HepG2 (cell line): ENCODE measurements around the gene TP53I3. TPM values are rescaled to one million over a fixed set of nuclear protein-coding genes. Genes with fewer than 3 reads are reported as not detected.

Experiments
- ARHGAP35 ChIP-seq: sonication (generic); formaldehyde crosslinking; IDR thresholded peaks from 2 replicates; pipeline ENCODE4 v1.9.0; 2022; ENCODE audit warnings: mild to moderate bottlenecking, inconsistent platforms, moderate library complexity, missing genetic modification reagents, borderline replicate concordance
- GPN1 ChIP-seq: sonication (generic); formaldehyde crosslinking; IDR thresholded peaks from 2 replicates; pipeline ENCODE4 v1.5.1; 2020; ENCODE audit warnings: missing genetic modification reagents, borderline replicate concordance
- KLF11 ChIP-seq: IDR thresholded peaks from 2 replicates; pipeline ENCODE4 v1.6.1; 2016; ENCODE audit warnings: missing compliant biosample characterization
- KLF12 ChIP-seq: sonication (generic); formaldehyde crosslinking; IDR thresholded peaks from 2 replicates; pipeline ENCODE4 v1.4.0; 2020; ENCODE audit warnings: missing genetic modification reagents, borderline replicate concordance
- MLLT10 ChIP-seq: sonication (generic); formaldehyde crosslinking; IDR thresholded peaks from 2 replicates; pipeline ENCODE4 v1.4.0; 2020; ENCODE audit warnings: missing genetic modification reagents
- MYNN ChIP-seq: sonication (generic); formaldehyde crosslinking; IDR thresholded peaks from 2 replicates; pipeline ENCODE4 v1.4.0; 2020; ENCODE audit warnings: mild to moderate bottlenecking, low read depth, missing genetic modification reagents
- PHB2 ChIP-seq: fragments of 450-650 bp; IDR thresholded peaks from 2 replicates; pipeline ENCODE4 v1.6.1; 2018; ENCODE audit not compliant: partially characterized antibody
- PITX1 ChIP-seq: sonication (generic); formaldehyde crosslinking; IDR thresholded peaks from 2 replicates; pipeline ENCODE4 v1.5.1; 2020; ENCODE audit warnings: mild to moderate bottlenecking, missing genetic modification reagents
- SMAD3 ChIP-seq: sonication (generic); formaldehyde crosslinking; IDR thresholded peaks from 2 replicates; pipeline ENCODE4 v1.4.0; 2020; ENCODE audit warnings: missing genetic modification reagents
- SRSF1 ChIP-seq: fragments of 200-400 bp; formaldehyde crosslinking; optimal IDR thresholded peaks from 2 replicates; pipeline ENCODE3; 2017; ENCODE audit warnings: mild to moderate bottlenecking, low read depth, low read length, moderate library complexity
- SUZ12 ChIP-seq: fragments of 150-350 bp; IDR thresholded peaks from 2 replicates; pipeline ENCODE4 v1.6.1; 2014; ENCODE audit warnings: low read depth, low read length
- YEATS4 ChIP-seq: sonication (generic); formaldehyde crosslinking; IDR thresholded peaks from 2 replicates; pipeline ENCODE4 v1.4.0; 2020; ENCODE audit warnings: missing genetic modification reagents, borderline replicate concordance
- ZBTB39 ChIP-seq: sonication (generic); formaldehyde crosslinking; IDR thresholded peaks from 2 replicates; pipeline ENCODE4 v1.5.0; 2020; ENCODE audit warnings: missing genetic modification reagents
- ZNF251 ChIP-seq: sonication (generic); formaldehyde crosslinking; IDR thresholded peaks from 2 replicates; pipeline ENCODE4 v1.9.0; 2021; ENCODE audit warnings: mild to moderate bottlenecking, missing genetic modification reagents
- ZNF292 ChIP-seq: sonication (generic); formaldehyde crosslinking; IDR thresholded peaks from 2 replicates; pipeline ENCODE4 v1.8.1; 2022; ENCODE audit warnings: mild to moderate bottlenecking, low read depth, missing genetic modification reagents, borderline replicate concordance
- ZNF564 ChIP-seq: sonication (generic); formaldehyde crosslinking; IDR thresholded peaks from 2 replicates; pipeline ENCODE4 v1.8.1; 2023; ENCODE audit warnings: mild to moderate bottlenecking, missing genetic modification reagents
- ZNF704 ChIP-seq: sonication (generic); formaldehyde crosslinking; IDR thresholded peaks from 2 replicates; pipeline ENCODE4 v1.8.1; 2023; ENCODE audit warnings: mild to moderate bottlenecking, inconsistent platforms, moderate library complexity, missing genetic modification reagents, borderline replicate concordance
- ZNF709 ChIP-seq: sonication (generic); formaldehyde crosslinking; IDR thresholded peaks from 2 replicates; pipeline ENCODE4 v1.5.0; 2020; ENCODE audit warnings: mild to moderate bottlenecking, missing genetic modification reagents
- ZNF768 ChIP-seq: sonication (generic); formaldehyde crosslinking; IDR thresholded peaks from 2 replicates; pipeline ENCODE4 v1.4.0; 2020; ENCODE audit warnings: missing genetic modification reagents
- ZSCAN22 ChIP-seq: sonication (generic); formaldehyde crosslinking; IDR thresholded peaks from 2 replicates; pipeline ENCODE4 v1.4.0; 2020; ENCODE audit warnings: mild to moderate bottlenecking, missing genetic modification reagents
- polyA plus RNA-seq, 8 experiments: library from polyadenylated mRNA; depleted of rRNA in 3 of 8; stranded (reverse) in 7 of 8; unstranded in 1 of 8; fragments of >200 nt; fragmentation: Illumina TruSeq in 4 of 8; extraction: Trizol in 4 of 8; gene quantifications; 2 replicates each; pipeline versions ENCODE4 v1.2.1 to v1.2.3, GENCODE V29; 2011 to 2016; ENCODE audit warnings: low read depth in 4 of 8, missing spikeins in 1 of 8, mixed read lengths in 1 of 8; ENCODE audit not compliant: insufficient read depth in 1 of 8
- total RNA-seq, 5 experiments: library from RNA; depleted of rRNA; stranded (reverse); fragments of >200 nt; fragmentation: Illumina TruSeq; extraction: Trizol; gene quantifications; 2 replicates each; pipeline ENCODE4 v1.2.3, GENCODE V29; 2016; ENCODE audit warnings: low read depth in 1 of 5
- TF ChIP-seq, protein P1 (sequence below): sonication (generic); formaldehyde crosslinking; IDR thresholded peaks from 2 replicates; pipeline ENCODE4 v1.8.0; 2022; ENCODE audit warnings: missing genetic modification reagents, mild to moderate bottlenecking, moderate library complexity, borderline replicate concordance
- TF ChIP-seq, protein P2 (sequence below): IDR thresholded peaks from 2 replicates; pipeline ENCODE4 v1.6.1; 2016; ENCODE audit warnings: missing biosample characterization, missing genetic modification reagents, low read depth

Gene TP53I3
- total and polyA plus RNA-seq, 2 of the 13 experiments (the other 11 are each of a cell fraction or from before 2014, with no cell fraction given) = 25.0 to 44.1 TPM

- no peak for TF ChIP-seq KLF12 (CRISPR knock-in tag)
- no peak for TF ChIP-seq ZNF251
- TF ChIP-seq MYNN (CRISPR knock-in tag) = no peak
- TF ChIP-seq, protein P1, sequence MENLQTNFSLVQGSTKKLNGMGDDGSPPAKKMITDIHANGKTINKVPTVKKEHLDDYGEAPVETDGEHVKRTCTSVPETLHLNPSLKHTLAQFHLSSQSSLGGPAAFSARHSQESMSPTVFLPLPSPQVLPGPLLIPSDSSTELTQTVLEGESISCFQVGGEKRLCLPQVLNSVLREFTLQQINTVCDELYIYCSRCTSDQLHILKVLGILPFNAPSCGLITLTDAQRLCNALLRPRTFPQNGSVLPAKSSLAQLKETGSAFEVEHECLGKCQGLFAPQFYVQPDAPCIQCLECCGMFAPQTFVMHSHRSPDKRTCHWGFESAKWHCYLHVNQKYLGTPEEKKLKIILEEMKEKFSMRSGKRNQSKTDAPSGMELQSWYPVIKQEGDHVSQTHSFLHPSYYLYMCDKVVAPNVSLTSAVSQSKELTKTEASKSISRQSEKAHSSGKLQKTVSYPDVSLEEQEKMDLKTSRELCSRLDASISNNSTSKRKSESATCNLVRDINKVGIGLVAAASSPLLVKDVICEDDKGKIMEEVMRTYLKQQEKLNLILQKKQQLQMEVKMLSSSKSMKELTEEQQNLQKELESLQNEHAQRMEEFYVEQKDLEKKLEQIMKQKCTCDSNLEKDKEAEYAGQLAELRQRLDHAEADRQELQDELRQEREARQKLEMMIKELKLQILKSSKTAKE (CRISPR knock-in tag) = peak; percentile 54; the same call in 1 of the 2 replicates
- no peak for TF ChIP-seq MLLT10 (CRISPR knock-in tag)
- TF ChIP-seq ZNF704 = no peak
- peak; percentile 78 for TF ChIP-seq SRSF1
- peak; percentile 77; the same call in 1 of the 2 replicates for TF ChIP-seq ZNF292
- TF ChIP-seq GPN1 (CRISPR knock-in tag) = no peak
- TF ChIP-seq PHB2 = no peak
- TF ChIP-seq ZNF768 = peak; percentile 16; the same call in 1 of the 2 replicates
- TF ChIP-seq ZNF709 = no peak
- no peak for TF ChIP-seq YEATS4 (CRISPR knock-in tag)
- no peak; the same call in 1 of the 2 replicates for TF ChIP-seq KLF11 (CRISPR knock-in tag)
- 0 out of 2 replicates have a peak, but pooled peaks have one; percentile 50 for TF ChIP-seq PITX1 (CRISPR knock-in tag)
- TF ChIP-seq, protein P2, sequence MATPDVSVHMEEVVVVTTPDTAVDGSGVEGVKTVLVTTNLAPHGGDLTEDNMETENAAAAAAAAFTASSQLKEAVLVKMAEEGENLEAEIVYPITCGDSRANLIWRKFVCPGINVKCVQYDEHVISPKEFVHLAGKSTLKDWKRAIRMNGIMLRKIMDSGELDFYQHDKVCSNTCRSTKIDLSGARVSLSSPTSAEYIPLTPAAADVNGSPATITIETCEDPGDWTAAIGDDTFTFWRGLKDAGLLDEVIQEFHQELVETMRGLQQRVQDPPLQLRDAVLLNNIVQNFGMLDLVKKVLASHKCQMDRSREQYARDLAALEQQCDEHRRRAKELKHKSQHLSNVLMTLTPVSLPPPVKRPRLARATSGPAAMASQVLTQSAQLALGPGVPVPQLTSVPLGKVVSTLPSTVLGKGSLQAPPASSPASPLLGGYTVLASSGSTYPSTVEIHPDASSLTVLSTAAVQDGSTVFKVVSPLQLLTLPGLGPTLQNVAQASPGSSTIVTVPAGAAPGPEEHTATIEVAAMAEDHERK = no peak
- no peak for TF ChIP-seq ZSCAN22
- no peak for TF ChIP-seq ZNF564 (CRISPR knock-in tag)
- TF ChIP-seq SUZ12 = no peak
- no peak for TF ChIP-seq SMAD3 (CRISPR knock-in tag)
- no peak for TF ChIP-seq ARHGAP35 (CRISPR knock-in tag)
- TF ChIP-seq ZBTB39 (CRISPR knock-in tag) = no peak
Observed at GRCh38 chr2:24050041-24050979, 34.3 kb downstream of the TP53I3 start (continued).
